GM20431 (cell line): ENCODE results near the gene IDH3B.
"Not testable (repeated sequence)": the region's sequence is repeated elsewhere in the genome, so short reads cannot be mapped to it uniquely, and the experiment has no call there.

Experiments used
- in situ Hi-C: fragments of 300-500 bp; cut with MseI, MboI; formaldehyde crosslinking; loops from one replicate; pipeline ENCODE4 v1.15.0; 2020; ENCODE audit warnings: low sequenced_read_pairs; ENCODE audit not compliant: unreplicated experiment

The IDH3B gene

GRCh38 chr20:2695206-2695983, 31.4 kb upstream of the IDH3B start:
- in situ Hi-C loops, result no loop called here

GRCh38 chr20:2694519-2694918, 30.5 kb upstream of the IDH3B start:
- in situ Hi-C loops, result no loop called here

DNA sequence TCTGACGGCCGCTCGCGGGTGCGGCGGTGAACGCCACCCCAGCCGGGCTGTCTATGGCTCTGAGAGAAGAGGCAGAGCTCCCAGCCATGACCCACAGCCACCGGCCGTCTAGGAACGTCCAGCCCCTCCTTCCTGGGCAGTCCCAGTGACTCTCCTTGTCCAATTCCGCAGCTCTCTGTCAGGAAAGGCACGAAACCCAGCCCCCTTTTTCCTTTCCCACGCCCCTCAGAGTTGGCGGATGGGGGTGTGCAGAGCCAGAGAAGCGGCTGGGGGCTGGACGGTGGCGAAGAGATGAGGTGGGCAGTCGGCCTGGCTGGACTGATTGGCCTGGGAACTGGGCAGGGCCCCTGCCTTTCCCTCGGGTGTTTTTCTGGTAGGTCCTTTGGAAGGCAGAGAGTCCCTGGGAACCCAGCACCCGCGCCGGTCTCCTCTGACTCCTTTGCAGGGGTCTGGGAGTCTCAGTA, 30.0 kb upstream of the IDH3B start:
- in situ Hi-C loops, result no loop called here

- in situ Hi-C loops, result no loop called here
Observed at GRCh38 chr20:2693286-2694007, 29.4 kb upstream of the IDH3B start.

DNA sequence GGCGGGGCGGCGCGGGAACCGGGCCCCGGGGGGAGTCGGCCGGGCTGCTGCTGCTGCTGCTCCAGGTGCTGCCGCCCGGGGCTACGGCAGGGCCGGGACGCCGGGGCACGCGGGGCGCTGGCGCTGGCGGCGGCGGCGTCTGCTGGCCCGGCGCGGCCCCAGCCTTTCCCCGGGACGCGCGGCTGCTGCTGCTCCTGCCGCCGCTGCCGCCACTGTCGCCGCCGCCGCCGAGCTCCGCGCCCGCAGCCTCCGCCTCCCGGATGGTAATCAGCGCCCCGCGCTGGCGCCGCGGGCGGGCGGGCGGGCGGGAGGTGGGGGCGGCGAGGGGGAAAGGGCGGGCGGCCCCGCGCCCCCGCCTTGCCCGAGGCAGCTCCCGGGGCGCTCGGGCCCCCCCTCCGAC, 28.9 kb upstream of the IDH3B start:
- in situ Hi-C loops, result no loop called here

GRCh38 chr20:2692036-2692885, 28.2 kb upstream of the IDH3B start, which contains the start of gene EBF4:
EBF4 (plus strand) TSS chr20:2692780; CDS start chr20:2693646, 866 bp downstream.
- in situ Hi-C loops, result no loop called here

GRCh38 chr20:2691663-2692035, 27.6 kb upstream of the IDH3B start:
- in situ Hi-C loops, result no loop called here

DNA sequence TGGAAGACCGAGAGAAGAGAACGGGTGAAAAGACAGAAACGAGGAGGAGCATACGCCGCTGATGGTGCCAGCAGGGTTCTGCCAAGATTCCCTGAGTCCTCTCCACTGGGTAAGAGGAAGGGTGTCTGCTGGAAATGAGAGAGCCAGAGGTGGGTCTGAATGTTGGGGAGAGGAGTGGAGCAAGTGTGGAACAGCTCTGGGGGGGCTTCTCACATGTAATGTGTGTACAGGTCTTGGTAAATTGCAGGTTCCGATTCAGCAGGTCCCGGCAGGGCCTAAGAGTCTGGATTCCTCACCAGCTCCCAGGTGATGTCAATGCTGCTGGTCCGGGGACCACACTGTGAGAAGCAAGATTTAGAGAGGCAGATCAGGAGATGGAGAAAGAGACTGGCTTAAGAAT, 27.1 kb upstream of the IDH3B start:
- in situ Hi-C loops, result no loop called here

DNA sequence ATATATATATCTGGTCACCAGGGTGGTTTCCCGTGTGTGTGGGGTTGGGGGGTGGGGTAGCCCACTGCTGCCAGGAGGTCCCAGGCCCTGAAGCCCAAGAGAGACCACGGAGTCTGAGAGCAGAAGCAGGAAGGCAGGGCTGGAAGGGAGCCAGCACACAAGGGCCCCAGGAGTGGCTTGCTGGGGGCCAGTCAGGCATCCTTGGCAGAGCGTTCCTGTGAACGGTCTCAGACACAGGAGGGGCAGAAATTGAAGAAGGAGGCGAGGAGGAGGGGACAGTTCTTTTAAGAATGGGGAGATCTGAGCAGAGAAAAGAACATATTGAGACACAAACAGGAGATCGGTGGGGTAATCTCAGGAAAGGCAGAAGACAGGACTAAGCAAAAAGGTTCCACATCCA, 26.7 kb upstream of the IDH3B start:
- in situ Hi-C loops, result no loop called here

DNA sequence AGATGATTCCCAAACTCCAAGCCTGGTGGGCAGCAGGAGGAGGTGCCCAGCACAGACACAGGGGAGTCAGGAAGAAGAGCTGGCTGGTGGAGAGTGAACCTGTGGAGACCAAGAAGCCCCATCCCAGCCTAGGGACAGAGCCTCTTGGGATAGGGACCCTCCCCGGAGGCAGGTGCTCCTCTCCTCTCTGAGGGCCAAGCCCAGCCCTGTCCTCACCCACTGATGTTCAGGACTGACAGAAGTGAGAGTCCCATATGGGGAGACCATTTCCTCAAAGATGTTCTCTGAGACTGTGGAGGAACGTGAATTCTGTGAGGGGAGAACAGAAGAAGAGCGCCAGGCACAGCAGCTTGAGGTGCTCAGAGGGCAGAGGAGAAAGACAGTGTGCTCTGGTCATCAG, 26.2 kb upstream of the IDH3B start:
- in situ Hi-C loops, result no loop called here

DNA sequence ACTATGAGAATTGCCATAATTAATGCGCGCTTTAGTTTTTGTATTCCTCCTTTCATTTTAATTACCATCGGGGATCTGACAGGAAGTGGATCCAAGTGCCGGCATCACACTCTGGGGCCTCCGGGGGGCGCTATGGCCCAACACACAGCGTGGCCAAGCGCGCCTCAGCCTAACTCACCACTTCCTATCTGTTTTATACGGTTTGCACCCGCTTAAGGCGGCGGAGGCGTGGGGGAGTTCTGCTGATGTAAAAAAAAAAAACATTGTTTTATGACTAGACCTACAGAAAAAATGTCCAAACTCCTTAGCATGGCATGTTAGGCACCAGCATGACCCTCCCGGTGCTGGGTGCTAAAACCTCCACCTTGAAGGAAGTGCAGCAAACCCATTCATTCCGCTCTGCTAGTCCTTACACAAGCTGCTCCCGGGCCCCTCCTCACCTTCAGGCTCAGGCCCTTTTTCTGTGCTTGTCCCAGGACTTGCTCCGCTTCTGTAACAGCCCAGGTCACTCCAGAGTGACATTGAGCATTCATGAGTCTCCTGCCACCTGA, 24.1 kb upstream of the IDH3B start:
- in situ Hi-C loops, result no loop called here

GRCh38 chr20:2687514-2687913, 23.5 kb upstream of the IDH3B start:
- in situ Hi-C loops, result no loop called here

DNA sequence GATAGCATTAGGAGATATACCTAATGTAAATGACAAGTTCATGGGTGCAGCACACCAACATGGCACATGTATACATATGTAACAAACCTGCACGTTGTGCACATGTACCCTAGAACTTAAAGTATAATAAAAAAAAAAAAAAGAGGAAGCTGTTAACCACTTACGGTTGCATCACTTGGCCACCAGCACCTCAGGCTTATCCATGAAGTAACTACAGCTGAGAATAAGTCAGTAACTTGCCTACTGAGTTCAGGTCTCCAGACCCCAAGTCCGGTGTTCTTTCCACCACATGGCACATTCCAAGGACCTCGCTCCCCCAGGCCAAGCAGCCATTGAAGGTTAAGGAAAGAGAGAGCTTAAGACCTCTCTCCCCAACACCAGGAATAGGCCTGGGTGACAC, 20.8 kb upstream of the IDH3B start:
- in situ Hi-C loops, result not testable (repeated sequence)

DNA sequence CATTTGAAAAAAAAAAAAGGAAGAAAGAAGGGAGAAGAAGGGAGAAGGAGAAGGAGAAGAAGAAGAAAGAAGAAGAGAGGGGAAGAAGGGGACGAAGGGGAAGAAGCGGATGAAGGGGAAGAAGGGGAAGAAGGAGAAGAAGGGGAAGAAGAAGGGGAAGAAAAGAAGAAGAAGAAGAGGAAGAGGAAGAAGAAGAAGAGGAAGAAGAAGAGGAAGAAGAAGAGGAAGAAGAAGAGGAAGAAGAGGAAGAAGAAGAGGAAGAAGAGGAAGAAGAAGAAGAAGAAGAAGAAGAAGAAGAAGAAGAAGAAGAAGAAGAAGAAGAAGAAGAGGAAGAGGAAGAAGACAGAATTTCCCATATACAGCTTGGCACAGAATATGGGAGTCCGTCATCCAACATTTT, 18.0 kb upstream of the IDH3B start:
- in situ Hi-C loops, result not testable (repeated sequence)

DNA sequence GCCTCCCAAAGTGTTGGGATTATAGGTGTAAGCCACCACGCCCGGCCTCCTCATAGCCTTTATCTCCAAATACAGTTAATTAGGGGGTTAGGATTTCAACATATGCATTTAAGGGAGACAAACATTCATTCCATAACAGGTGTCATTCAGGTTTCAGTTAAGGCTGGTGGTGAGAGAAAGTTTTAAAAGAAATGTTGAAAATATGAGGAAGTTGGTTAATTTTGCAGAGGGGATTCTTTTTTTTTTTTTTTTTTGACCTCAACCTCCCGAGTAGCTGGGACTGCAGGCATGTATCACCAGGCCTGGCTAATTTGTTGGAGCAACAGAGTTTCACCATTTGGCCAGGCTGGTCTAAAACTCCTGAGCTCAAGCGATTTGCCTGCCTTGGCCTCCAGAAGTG, 16.0 kb upstream of the IDH3B start:
- in situ Hi-C loops, result no loop called here

DNA sequence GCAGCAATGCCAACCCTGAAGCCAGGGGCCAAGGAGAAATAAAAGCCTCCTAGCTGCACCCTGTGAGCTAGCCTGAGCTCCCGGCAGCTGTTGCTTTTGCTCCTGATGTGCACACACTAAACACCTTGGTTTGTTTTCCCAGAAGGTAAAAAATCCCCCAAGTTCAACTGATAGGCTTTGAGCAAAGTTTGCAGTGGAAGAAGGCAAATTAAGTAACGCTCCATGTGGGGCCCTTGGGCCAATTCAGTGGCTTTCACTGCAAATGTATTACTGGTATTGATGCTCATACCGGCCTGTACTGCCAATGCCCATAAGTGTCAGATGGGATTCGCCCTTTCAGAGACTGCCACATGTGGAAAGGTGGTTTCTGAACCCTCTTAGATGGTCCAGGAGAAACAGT, 9.4 kb upstream of the IDH3B start:
- in situ Hi-C loops, result no loop called here

DNA sequence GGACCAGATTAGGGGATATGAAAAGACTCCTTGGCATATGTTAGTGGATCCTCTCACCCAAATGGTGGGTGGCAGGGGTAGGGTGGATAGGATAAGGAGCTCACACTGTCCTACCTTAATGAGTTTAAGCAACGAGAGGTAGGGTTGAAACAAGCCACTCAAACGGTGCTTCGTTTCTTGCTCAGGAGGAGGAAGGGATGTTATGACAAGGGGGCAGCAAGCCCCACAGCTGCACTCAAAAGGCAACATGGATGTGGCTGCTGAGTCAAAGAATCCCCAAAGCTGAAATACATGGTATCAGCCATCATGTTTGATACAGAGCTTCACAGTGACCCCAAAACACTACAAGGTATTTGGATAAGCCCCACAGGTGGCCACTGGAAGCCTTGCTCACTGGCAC, 8.4 kb upstream of the IDH3B start:
- in situ Hi-C loops, result no loop called here

DNA sequence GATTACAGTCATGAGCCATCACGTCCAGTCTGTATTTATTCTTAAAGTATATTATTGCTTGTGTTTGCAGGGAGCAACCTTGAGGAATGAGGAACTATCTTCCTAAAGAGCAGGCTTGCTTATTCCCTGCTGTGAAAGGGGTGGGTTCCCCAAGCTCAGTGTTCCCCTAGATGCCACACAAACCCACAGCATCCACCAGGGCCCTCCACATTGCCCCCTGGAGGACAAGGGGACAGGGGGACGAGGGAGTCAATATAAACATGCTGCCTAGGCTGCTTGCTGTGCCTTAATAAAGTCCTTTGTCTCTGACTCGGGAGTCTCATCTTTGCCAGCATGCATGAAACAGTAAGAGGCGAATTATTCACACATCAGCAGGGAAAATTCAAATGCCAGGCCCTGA, 8.0 kb upstream of the IDH3B start:
- in situ Hi-C loops, result no loop called here

DNA sequence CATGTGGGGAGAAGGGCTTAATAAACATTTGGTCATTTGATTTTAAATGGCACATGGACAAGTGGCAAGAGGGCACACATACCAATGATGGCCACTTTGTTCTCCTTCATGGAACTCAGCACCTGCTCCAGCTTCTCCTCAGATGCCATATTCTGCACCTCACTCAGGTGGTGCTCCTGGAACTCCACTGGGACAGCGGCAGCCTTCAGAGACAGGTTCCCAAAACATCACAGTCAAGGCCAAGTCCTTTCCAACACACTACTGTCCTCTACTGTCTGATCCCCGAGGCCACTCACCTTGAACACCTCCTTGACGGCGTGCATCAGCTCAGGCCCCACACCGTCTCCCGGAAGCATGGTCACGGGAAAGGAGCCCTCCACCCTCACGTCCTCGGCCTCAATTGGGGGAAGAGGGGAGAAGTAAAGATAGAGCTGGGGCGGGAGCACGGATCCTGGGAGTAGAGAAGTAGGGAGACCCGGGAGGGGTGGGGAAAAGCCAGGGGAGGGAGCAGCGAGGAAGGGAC, 591 bp downstream of the IDH3B start:
- in situ Hi-C loops, result no loop called here

DNA sequence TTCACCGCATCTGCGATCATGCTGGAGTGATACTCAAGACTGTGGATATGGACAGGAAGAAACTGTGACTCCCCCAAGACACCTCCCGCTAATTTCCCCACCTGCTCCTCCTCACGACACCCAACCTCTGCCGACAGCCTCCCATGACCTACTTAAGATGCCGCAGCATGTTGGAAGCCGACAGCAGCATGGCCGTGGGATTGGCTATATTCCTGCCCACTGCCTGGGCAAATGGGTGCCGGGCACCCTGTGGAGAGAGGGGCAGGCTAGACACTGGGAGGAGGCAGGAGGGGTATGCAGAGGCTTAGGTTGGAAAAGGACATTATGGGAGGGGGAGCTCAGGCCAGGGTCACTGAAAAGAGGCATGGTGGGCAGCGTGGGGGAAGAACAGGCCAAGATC, 4.5 kb downstream of the IDH3B start:
- in situ Hi-C loops, result no loop called here
